Measurements from ENCODE around the gene NTNG1. TPM values are rescaled to one million over a fixed set of nuclear protein-coding genes. Genes with fewer than 3 reads are reported as not detected.

Gene NTNG1
- total RNA-seq, 1 experiment from 2014 or later, result 2.3 TPM

GRCh38 chr1:107524301-107524700, 383.5 kb downstream of the NTNG1 start:
- ChIA-PET CTCF (no interaction called here), POLR2A (no interaction called here)
- no peaks in the 10 kb centered on the region for H3K27me3 Mint-ChIP-seq (ENCODE audit: low read depth)
- DNase-seq (ENCODE audit: low spot score) (no peak), ATAC-seq (no peak)
- no peak for TF ChIP-seq CDX4 (CRISPR knock-in tag; IDR thresholded peaks at IDR 0.05; ENCODE audit: borderline replicate concordance)
- TF ChIP-seq CREM (CRISPR knock-in tag; IDR thresholded peaks at IDR 0.05), result no peak
- no peak for TF ChIP-seq GRHL2 (CRISPR knock-in tag; IDR thresholded peaks at IDR 0.05; ENCODE audit: insufficient replicate concordance, severe bottlenecking)
- H3K4me3 Mint-ChIP-seq, result no peak overlapping the region
- H3K9me3 Mint-ChIP-seq, result peaks cover 4% of the 10 kb centered on the region; the same call in 1 of the 2 replicates
- no peaks in the 10 kb centered on the region for H3K36me3 Mint-ChIP-seq
- no peak overlapping the region for H3K27ac Mint-ChIP-seq
- H3K4me1 Mint-ChIP-seq, result peaks cover 24% of the 10 kb centered on the region

- Mint-ChIP-seq H3K4me3 (no peak overlapping the region), H3K27ac (no peak overlapping the region), H3K4me1 (peaks cover 24% of the 10 kb centered on the region), H3K9me3 (no peaks in the 10 kb centered on the region), H3K27me3 (ENCODE audit: low read depth) (no peaks in the 10 kb centered on the region), H3K36me3 (no peaks in the 10 kb centered on the region)
- DNase-seq (ENCODE audit: low spot score) (no peak), ATAC-seq (no peak)
- TF ChIP-seq SMAD3 (CRISPR knock-in tag; IDR thresholded peaks at IDR 0.05; ENCODE audit: borderline replicate concordance) (no peak), ERG (CRISPR knock-in tag; IDR thresholded peaks at IDR 0.05) (no peak), ZNF416 (CRISPR knock-in tag; IDR thresholded peaks at IDR 0.05) (no peak), FOXP4 (CRISPR knock-in tag; IDR thresholded peaks at IDR 0.05) (no peak), MYBL2 (CRISPR knock-in tag; IDR thresholded peaks at IDR 0.05) (no peak), IRF1 (CRISPR knock-in tag; IDR thresholded peaks at IDR 0.05) (no peak), ZBTB21 (CRISPR knock-in tag; IDR thresholded peaks at IDR 0.05; ENCODE audit: borderline replicate concordance) (no peak), ZNF281 (CRISPR knock-in tag; IDR thresholded peaks at IDR 0.05) (no peak), ATF6 (CRISPR knock-in tag; IDR thresholded peaks at IDR 0.05) (no peak)
- POLR2A ChIA-PET, result no interaction called here
- CTCF ChIA-PET, result no interaction called here
Observed at GRCh38 chr1:107525145-107525544, 384.3 kb downstream of the NTNG1 start.

- ChIA-PET POLR2A (no interaction called here), CTCF (interaction anchor here (1.0 kb wide), 1 partner anchor 49 kb away, joined by 5 read pairs; no protein-coding TSS in a partner anchor)
- ATAC-seq (no peak), DNase-seq (ENCODE audit: low spot score) (no peak)
- H3K4me1 Mint-ChIP-seq, result peaks cover 24% of the 10 kb centered on the region
- H3K27ac Mint-ChIP-seq, result no peak overlapping the region
- no peaks in the 10 kb centered on the region for H3K27me3 Mint-ChIP-seq (ENCODE audit: low read depth)
- H3K9me3 Mint-ChIP-seq, result no peaks in the 10 kb centered on the region
- no peak overlapping the region for H3K4me3 Mint-ChIP-seq
- H3K36me3 Mint-ChIP-seq, result no peaks in the 10 kb centered on the region
- TF ChIP-seq CBFB (CRISPR knock-in tag; IDR thresholded peaks at IDR 0.05; ENCODE audit: low read depth) (no peak), ARID4B (CRISPR knock-in tag; IDR thresholded peaks at IDR 0.05; ENCODE audit: borderline replicate concordance) (no peak), IRF2 (CRISPR knock-in tag; IDR thresholded peaks at IDR 0.05; ENCODE audit: borderline replicate concordance, low read depth) (no peak)
Observed at GRCh38 chr1:107525961-107526360, 385.1 kb downstream of the NTNG1 start.

Data from WTC11 (cell line).